K562 (cell line): ENCODE data around the gene ETS2. TPM values are rescaled to one million over a fixed set of nuclear protein-coding genes. Genes with fewer than 3 reads are reported as not detected.

Source experiments
- ARID3B ChIP-seq: fragments of 250-450 bp; sonication (Bioruptor Pico); IDR thresholded peaks from 2 replicates; pipeline ENCODE4 v1.4.0; 2020; ENCODE audit warnings: borderline replicate concordance
- EGR1 ChIP-seq: fragments of 450-650 bp; conservative IDR thresholded peaks from 2 replicates; pipeline ENCODE4 v1.6.1; 2017; ENCODE audit warnings: mild to moderate bottlenecking
- GABPB2 ChIP-seq: fragments of 250-450 bp; sonication (Bioruptor Pico); conservative IDR thresholded peaks from 2 replicates; pipeline ENCODE4 v1.5.1; 2021; ENCODE audit warnings: mild to moderate bottlenecking
- ID3 ChIP-seq, 2 experiments: fragments of 250-450 bp in 1 of 2; fragments of 450-650 bp in 1 of 2; sonication (Bioruptor Pico) in 1 of 2; IDR thresholded peaks; 2 replicates each; pipeline versions ENCODE4 v1.6.1 to v1.8.0; 2016 to 2021; ENCODE audit warnings: mild to moderate bottlenecking in 2 of 2, moderate library complexity in 2 of 2, missing compliant biosample characterization in 1 of 2, missing genetic modification characterization in 1 of 2
- KAT7 ChIP-seq: sonication (generic); formaldehyde crosslinking; IDR thresholded peaks from 2 replicates; pipeline ENCODE4 v1.8.0; 2022; ENCODE audit warnings: missing genetic modification reagents, mild to moderate bottlenecking, borderline replicate concordance
- KAT8 ChIP-seq: fragments of 450-650 bp; IDR thresholded peaks from 2 replicates; pipeline ENCODE4 v1.6.1; 2016; ENCODE audit warnings: low read depth, mild to moderate bottlenecking
- KLF1 ChIP-seq: fragments of 450-650 bp; IDR thresholded peaks from 2 replicates; pipeline ENCODE4 v1.6.1; 2016; ENCODE audit warnings: missing genetic modification characterization, missing compliant biosample characterization
- MEF2D ChIP-seq: conservative IDR thresholded peaks from 2 replicates; pipeline ENCODE4 v1.6.1; 2016; ENCODE audit warnings: low read depth, missing genetic modification characterization, missing compliant biosample characterization
- NELFE ChIP-seq: IDR thresholded peaks from 2 replicates; pipeline ENCODE4 v1.6.1; 2011; ENCODE audit warnings: mild to moderate bottlenecking; ENCODE audit not compliant: insufficient read depth, insufficient read length
- PHB ChIP-seq: fragments of 250-450 bp; sonication (Bioruptor Pico); IDR thresholded peaks from 2 replicates; pipeline ENCODE4 v1.5.0; 2021
- RFX5 ChIP-seq: IDR thresholded peaks from 2 replicates; pipeline ENCODE4 v1.6.1; 2011; ENCODE audit warnings: low read depth, mild to moderate bottlenecking, improper control_type of control experiment, low read length
- SIRT6 ChIP-seq: IDR thresholded peaks from one replicate; pipeline ENCODE4 v1.6.1; 2012; ENCODE audit warnings: low read depth, mild to moderate bottlenecking, control low read depth, inconsistent platforms, low read length, moderate library complexity
- YBX1 ChIP-seq: fragments of 450-650 bp; IDR thresholded peaks from 2 replicates; pipeline ENCODE4 v1.7.1; 2016; ENCODE audit warnings: mild to moderate bottlenecking
- ZNF830 ChIP-seq: fragments of 250-450 bp; sonication (Bioruptor Pico); IDR thresholded peaks from 2 replicates; pipeline ENCODE4 v1.5.0; 2021; ENCODE audit warnings: mild to moderate bottlenecking
- polyA plus RNA-seq, 8 experiments: library from polyadenylated mRNA; depleted of rRNA in 4 of 8; stranded (reverse) in 5 of 8; unstranded in 3 of 8; fragments of >200 nt; fragmentation: Nextera tagmentation in 2 of 8; fragmentation: Illumina TruSeq in 1 of 8; extraction: Ambion mirVana in 2 of 8; extraction: Trizol in 1 of 8; gene quantifications; 2 replicates each; pipeline versions ENCODE4 v1.2.1 to v1.2.3, GENCODE V29; 2011 to 2014; ENCODE audit warnings: inconsistent platforms in 1 of 8, missing spikeins in 1 of 8
- total RNA-seq, 7 experiments: library from RNA; depleted of rRNA in 6 of 7; stranded (reverse); fragments of >200 nt in 6 of 7; fragmentation: Illumina TruSeq in 2 of 7; extraction: Trizol in 2 of 7; gene quantifications; 2 replicates each; pipeline versions ENCODE4 v1.2.1 to v1.2.3, GENCODE V29; 2011 to 2021; ENCODE audit warnings: low replicate concordance in 1 of 7
- TF ChIP-seq, protein P1 (sequence below): sonication (generic); formaldehyde crosslinking; IDR thresholded peaks from 2 replicates; pipeline ENCODE4 v1.8.0; 2022; ENCODE audit warnings: missing genetic modification reagents, mild to moderate bottlenecking, borderline replicate concordance
- TF ChIP-seq, protein P2 (sequence below), 3 experiments: fragments of 200-800 bp in 1 of 3; fragments of 250-450 bp in 1 of 3; fragments of 450-650 bp in 1 of 3; sonication (Bioruptor Pico) in 1 of 3; sonication (Bioruptor generic) in 1 of 3; formaldehyde crosslinking in 1 of 3; IDR thresholded peaks; 2 replicates each; pipeline versions ENCODE4 v1.6.1 to v1.8.0; 2016 to 2022; ENCODE audit warnings: mild to moderate bottlenecking in 2 of 3, missing genetic modification characterization in 2 of 3, missing compliant biosample characterization in 1 of 3, moderate library complexity in 1 of 3
- TF ChIP-seq, protein P3 (sequence below): IDR thresholded peaks from 3 replicates; pipeline ENCODE4 v1.6.1; 2011; ENCODE audit warnings: borderline replicate concordance, mild to moderate bottlenecking; ENCODE audit not compliant: insufficient read length, insufficient read depth

ETS2 gene
- total and polyA plus RNA-seq, 9 of the 15 experiments (the other 6 are each of a cell fraction or from before 2014, with no cell fraction given): 1.7 to 24.4 (median 12.2) TPM

DNA sequence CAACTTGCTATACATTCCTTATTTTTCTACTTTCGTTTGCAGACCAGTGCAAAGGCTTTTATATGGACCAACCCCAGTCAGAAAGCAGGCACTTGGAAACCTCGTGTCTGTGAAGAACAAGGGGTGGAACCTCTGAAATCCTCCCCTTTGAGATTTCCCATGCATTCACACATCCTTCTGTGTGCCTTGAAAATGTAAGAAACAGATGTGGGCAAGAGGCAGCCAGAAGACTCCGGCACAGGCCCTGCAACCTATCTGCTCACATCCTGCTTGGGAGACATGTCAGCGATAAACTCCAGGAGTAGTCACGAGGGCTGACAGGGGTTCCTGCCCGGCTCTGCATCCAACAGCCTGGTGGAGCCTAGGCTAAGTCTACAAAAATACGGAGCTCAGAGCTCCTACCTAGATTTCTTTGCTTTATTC, 42.5 kb downstream of the ETS2 start (continued):
- TF ChIP-seq ARID3B (CRISPR knock-in tag) (no peak), KAT7 (no peak), KLF1 (tag) (no peak), ID3 (CRISPR knock-in tag; IDR thresholded peaks at IDR 0.05) (no peak), ID3 (tag; IDR thresholded peaks at IDR 0.05) (no peak), KAT8 (no peak), GABPB2 (0 out of 2 replicates have a peak, but pooled peaks have one; percentile 12), ZNF830 (CRISPR knock-in tag) (no peak), MEF2D (tag) (peak; percentile 40; the same call in 1 of the 2 replicates), YBX1 (no peak), EGR1 (no peak), RFX5 (no peak), NELFE (no peak), PHB (CRISPR knock-in tag) (no peak), SIRT6 (no peak)
- TF ChIP-seq, protein P1, sequence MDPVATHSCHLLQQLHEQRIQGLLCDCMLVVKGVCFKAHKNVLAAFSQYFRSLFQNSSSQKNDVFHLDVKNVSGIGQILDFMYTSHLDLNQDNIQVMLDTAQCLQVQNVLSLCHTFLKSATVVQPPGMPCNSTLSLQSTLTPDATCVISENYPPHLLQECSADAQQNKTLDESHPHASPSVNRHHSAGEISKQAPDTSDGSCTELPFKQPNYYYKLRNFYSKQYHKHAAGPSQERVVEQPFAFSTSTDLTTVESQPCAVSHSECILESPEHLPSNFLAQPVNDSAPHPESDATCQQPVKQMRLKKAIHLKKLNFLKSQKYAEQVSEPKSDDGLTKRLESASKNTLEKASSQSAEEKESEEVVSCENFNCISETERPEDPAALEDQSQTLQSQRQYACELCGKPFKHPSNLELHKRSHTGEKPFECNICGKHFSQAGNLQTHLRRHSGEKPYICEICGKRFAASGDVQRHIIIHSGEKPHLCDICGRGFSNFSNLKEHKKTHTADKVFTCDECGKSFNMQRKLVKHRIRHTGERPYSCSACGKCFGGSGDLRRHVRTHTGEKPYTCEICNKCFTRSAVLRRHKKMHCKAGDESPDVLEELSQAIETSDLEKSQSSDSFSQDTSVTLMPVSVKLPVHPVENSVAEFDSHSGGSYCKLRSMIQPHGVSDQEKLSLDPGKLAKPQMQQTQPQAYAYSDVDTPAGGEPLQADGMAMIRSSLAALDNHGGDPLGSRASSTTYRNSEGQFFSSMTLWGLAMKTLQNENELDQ (CRISPR knock-in tag): no peak
- TF ChIP-seq, protein P2, sequence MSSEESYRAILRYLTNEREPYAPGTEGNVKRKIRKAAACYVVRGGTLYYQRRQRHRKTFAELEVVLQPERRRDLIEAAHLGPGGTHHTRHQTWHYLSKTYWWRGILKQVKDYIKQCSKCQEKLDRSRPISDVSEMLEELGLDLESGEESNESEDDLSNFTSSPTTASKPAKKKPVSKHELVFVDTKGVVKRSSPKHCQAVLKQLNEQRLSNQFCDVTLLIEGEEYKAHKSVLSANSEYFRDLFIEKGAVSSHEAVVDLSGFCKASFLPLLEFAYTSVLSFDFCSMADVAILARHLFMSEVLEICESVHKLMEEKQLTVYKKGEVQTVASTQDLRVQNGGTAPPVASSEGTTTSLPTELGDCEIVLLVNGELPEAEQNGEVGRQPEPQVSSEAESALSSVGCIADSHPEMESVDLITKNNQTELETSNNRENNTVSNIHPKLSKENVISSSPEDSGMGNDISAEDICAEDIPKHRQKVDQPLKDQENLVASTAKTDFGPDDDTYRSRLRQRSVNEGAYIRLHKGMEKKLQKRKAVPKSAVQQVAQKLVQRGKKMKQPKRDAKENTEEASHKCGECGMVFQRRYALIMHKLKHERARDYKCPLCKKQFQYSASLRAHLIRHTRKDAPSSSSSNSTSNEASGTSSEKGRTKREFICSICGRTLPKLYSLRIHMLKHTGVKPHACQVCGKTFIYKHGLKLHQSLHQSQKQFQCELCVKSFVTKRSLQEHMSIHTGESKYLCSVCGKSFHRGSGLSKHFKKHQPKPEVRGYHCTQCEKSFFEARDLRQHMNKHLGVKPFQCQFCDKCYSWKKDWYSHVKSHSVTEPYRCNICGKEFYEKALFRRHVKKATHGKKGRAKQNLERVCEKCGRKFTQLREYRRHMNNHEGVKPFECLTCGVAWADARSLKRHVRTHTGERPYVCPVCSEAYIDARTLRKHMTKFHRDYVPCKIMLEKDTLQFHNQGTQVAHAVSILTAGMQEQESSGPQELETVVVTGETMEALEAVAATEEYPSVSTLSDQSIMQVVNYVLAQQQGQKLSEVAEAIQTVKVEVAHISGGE (CRISPR knock-in tag; IDR thresholded peaks at IDR 0.05): no peak
- TF ChIP-seq, protein P3, sequence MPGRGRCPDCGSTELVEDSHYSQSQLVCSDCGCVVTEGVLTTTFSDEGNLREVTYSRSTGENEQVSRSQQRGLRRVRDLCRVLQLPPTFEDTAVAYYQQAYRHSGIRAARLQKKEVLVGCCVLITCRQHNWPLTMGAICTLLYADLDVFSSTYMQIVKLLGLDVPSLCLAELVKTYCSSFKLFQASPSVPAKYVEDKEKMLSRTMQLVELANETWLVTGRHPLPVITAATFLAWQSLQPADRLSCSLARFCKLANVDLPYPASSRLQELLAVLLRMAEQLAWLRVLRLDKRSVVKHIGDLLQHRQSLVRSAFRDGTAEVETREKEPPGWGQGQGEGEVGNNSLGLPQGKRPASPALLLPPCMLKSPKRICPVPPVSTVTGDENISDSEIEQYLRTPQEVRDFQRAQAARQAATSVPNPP: no peak
